Esophagus squamous epithelium (tissue), 4 donors: Measurements from ENCODE around the gene ARHGEF1.

Source experiments
- CTCF ChIP-seq, 6 experiments: fragments of 450-650 bp in 4 of 6; fragments of 200-600 bp in 2 of 6; sonication (generic) in 2 of 6; IDR thresholded peaks; one replicate each; pipeline ENCODE4 v1.5.1; 2016 to 2019; ENCODE audit warnings: antibody characterized with exemption in 6 of 6, mild to moderate bottlenecking in 4 of 6, moderate library complexity in 4 of 6
- POLR2A ChIP-seq, 4 donors: fragments of 450-650 bp; IDR thresholded peaks; one replicate each; pipeline ENCODE4 v1.6.1; 2017; ENCODE audit warnings: antibody characterized with exemption in 4 of 4, mild to moderate bottlenecking in 4 of 4, moderate library complexity in 3 of 4

GRCh38 chr19:41925208-41926003, 42.4 kb downstream of the ARHGEF1 start:
- TF ChIP-seq CTCF (IDR thresholded peaks at IDR 0.05) = no peak
- no peak for TF ChIP-seq POLR2A (IDR thresholded peaks at IDR 0.05)
